Hepatocyte (in vitro differentiated cells): ENCODE data around the gene SMIM12.

Source experiments
- CTCF ChIP-seq: fragments of 200-600 bp; sonication (generic); IDR thresholded peaks from 2 replicates; pipeline ENCODE4 v1.5.1; 2016; ENCODE audit warnings: antibody characterized with exemption, mild to moderate bottlenecking; ENCODE audit not compliant: poor library complexity
- EZH2 ChIP-seq: fragments of 200-600 bp; sonication (generic); IDR thresholded peaks from 2 replicates; pipeline ENCODE4 v1.6.1; 2016; ENCODE audit warnings: antibody characterized with exemption, mild to moderate bottlenecking, borderline replicate concordance
- EZH2phosphoT487 ChIP-seq: fragments of 200-600 bp; sonication (generic); IDR thresholded peaks from one replicate; pipeline ENCODE4 v1.6.1; 2018; ENCODE audit warnings: antibody characterized with exemption, mild to moderate bottlenecking, low read depth, moderate library complexity; ENCODE audit not compliant: unreplicated experiment, severe bottlenecking

DNA sequence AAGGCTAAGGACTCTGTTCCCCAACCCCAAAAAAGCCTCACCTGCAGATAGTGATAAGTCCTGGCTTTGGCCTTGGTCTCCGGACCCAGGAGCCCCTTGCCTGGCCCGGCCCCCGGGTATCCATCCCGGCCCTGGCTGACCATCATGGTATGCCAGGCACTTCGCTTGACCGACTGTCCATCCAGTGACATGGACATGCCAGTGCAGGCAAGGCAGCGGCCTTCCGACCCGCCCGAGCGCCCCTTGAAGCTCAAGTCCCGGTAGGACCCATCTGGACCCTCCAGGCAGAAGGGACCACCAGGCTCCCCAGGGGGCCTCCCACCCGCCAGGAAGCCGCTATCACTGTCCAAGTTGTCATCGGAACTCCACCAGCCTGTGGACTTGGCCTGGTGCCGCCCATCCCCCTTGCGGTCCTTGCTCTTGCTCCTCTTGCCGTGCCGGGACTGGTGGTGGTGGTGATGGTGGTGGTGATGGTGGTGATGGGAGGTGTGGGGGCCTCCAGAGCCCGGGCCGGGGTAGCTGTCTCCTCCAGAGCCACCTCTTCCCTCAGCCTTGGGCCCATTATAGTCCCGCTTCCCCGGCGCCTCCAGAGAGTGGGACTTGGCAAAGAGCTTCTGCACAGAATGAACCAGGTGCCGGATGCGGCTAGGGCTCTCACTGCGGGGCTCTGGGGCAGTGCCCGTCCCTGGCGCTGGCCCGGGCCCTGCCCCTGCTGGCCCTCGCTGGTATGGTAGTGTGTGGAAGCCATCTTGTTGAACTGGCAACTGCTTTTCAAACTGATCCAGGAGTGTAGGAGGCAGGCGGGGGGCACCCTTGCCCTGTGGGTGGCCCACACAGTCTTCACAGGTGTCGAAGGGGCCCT, 44.9 kb upstream of the SMIM12 start:
- TF ChIP-seq EZH2phosphoT487, result no peak
- no peak for TF ChIP-seq CTCF
- no peak for TF ChIP-seq EZH2
